Measurements from ENCODE around the gene QRICH1.

The QRICH1 gene

DNA sequence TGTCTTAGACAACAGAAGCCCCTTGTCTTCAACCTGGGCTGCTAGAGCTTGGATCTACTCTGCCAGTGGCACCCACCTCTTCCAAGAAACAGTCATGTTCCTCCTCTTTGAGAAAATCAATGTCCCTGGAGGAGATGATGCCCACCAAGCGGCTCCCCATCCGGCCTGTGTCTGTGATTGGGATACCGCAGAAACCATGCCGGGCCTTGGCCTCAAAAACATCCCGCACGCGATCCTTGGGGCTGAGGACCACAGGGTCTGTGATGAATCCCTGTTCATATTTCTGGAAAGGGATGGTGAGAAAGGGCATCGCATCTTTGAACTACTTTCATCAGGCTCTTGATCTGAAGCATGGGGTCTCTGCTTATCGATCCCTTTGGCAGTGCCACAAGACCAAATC, 66.2 kb downstream of the QRICH1 start:
- Histone ChIP-seq H3K36me3 (ENCODE audit: control insufficient read depth in 1 of 2, insufficient read depth in 2 of 2, low read depth in 1 of 2, low read length in 2 of 2) (peaks cover 85 to 88% of the 10 kb centered on the region in 2 experiments), H3K4me3 (ENCODE audit: insufficient read depth in 1 of 2, low read depth in 1 of 2, low read length in 2 of 2) (peak overlapping the region in 1 of 2 experiments; percentile 92), H3K14ac (ENCODE audit: low read length in 2 of 2) (no peak overlapping the region), H2BK15ac (ENCODE audit: low read depth, poor library complexity, severe bottlenecking) (no peak overlapping the region), H3K27ac (ENCODE audit: low read length, poor library complexity, severe bottlenecking) (no peak overlapping the region), H4K8ac (ENCODE audit: low read length) (peak overlapping the region; percentile 28), H3K79me1 (replicated peaks; ENCODE audit: low read length, poor library complexity, severe bottlenecking) (peaks cover 37% of the 10 kb centered on the region), H3K9ac (ENCODE audit: low read length) (peak overlapping the region; percentile 95), H3K9me3 (ENCODE audit: control insufficient read depth, low read length) (no peaks in the 10 kb centered on the region), H3K27me3 (ENCODE audit: control insufficient read depth in 1 of 2, insufficient read depth in 1 of 2, low read length in 2 of 2) (no peaks in the 10 kb centered on the region), H3K18ac (ENCODE audit: low read depth in 1 of 2, low read length in 2 of 2) (no peak overlapping the region), H3K23ac (ENCODE audit: low read length in 2 of 2) (no peak overlapping the region), H2BK120ac (ENCODE audit: low read depth, low read length) (no peak overlapping the region), H3K4me2 (ENCODE audit: low read length, poor library complexity, severe bottlenecking) (no peak overlapping the region), H2BK12ac (ENCODE audit: low read length in 2 of 2) (no peak overlapping the region), H4K91ac (ENCODE audit: low read length) (no peak overlapping the region), H2AK5ac (ENCODE audit: low read length, severe bottlenecking) (no peak overlapping the region), H3K4ac (ENCODE audit: low read depth in 1 of 2, low read length in 2 of 2) (no peak overlapping the region), H2AFZ (ENCODE audit: low read depth, low read length) (no peak overlapping the region), H2BK5ac (ENCODE audit: low read depth, low read length, poor library complexity, severe bottlenecking) (no peak overlapping the region), H3K4me1 (ENCODE audit: control insufficient read depth, insufficient read depth, low read depth, low read length) (peaks cover 16% of the 10 kb centered on the region)
- 99% methylated on average over 9 of the region's 9 CpGs for WGBS
- DNase-seq, result no peak

DNA sequence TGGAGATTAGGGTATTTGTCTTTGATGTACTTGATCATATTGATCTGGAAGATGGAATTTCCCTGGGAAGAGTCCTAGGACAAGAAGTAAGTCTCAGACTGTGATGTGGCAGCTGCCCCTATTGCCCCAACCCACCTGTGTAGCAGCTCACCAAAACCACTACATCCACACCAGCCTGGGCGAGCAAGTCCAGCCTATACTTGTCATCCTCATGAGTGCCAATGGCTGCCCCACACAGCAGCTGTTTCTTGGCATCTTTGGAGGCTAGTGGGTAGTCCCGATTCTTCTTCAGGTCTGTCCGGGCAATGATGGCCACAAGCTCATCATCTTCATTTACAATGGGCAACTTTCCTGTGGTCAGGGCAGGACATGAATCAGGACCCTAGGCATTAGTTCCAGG, 67.3 kb downstream of the QRICH1 start:
- Histone ChIP-seq H4K8ac (ENCODE audit: low read length) (no peak overlapping the region), H3K14ac (ENCODE audit: low read length in 2 of 2) (no peak overlapping the region), H4K91ac (ENCODE audit: low read length) (no peak overlapping the region), H3K4me1 (ENCODE audit: control insufficient read depth, insufficient read depth, low read depth, low read length) (peaks cover 17% of the 10 kb centered on the region), H3K9me3 (ENCODE audit: control insufficient read depth, low read length) (no peaks in the 10 kb centered on the region), H3K4me3 (ENCODE audit: insufficient read depth in 1 of 2, low read depth in 1 of 2, low read length in 2 of 2) (no peak overlapping the region), H2BK15ac (ENCODE audit: low read depth, poor library complexity, severe bottlenecking) (no peak overlapping the region), H3K79me1 (replicated peaks; ENCODE audit: low read length, poor library complexity, severe bottlenecking) (peaks cover 30% of the 10 kb centered on the region), H2BK5ac (ENCODE audit: low read depth, low read length, poor library complexity, severe bottlenecking) (no peak overlapping the region), H3K4me2 (ENCODE audit: low read length, poor library complexity, severe bottlenecking) (no peak overlapping the region), H3K27ac (ENCODE audit: low read length, poor library complexity, severe bottlenecking) (no peak overlapping the region), H3K18ac (ENCODE audit: low read depth in 1 of 2, low read length in 2 of 2) (no peak overlapping the region), H3K9ac (ENCODE audit: low read length) (peak overlapping the region; percentile 3), H3K36me3 (ENCODE audit: control insufficient read depth in 1 of 2, insufficient read depth in 2 of 2, low read depth in 1 of 2, low read length in 2 of 2) (peaks cover 74 to 77% of the 10 kb centered on the region in 2 experiments), H3K4ac (ENCODE audit: low read depth in 1 of 2, low read length in 2 of 2) (no peak overlapping the region), H2AK5ac (ENCODE audit: low read length, severe bottlenecking) (no peak overlapping the region), H3K23ac (ENCODE audit: low read length in 2 of 2) (no peak overlapping the region), H2BK12ac (ENCODE audit: low read length in 2 of 2) (no peak overlapping the region), H2BK120ac (ENCODE audit: low read depth, low read length) (no peak overlapping the region), H3K27me3 (ENCODE audit: control insufficient read depth in 1 of 2, insufficient read depth in 1 of 2, low read length in 2 of 2) (no peaks in the 10 kb centered on the region), H2AFZ (ENCODE audit: low read depth, low read length) (no peak overlapping the region)
- 100% methylated on average over 3 of the region's 3 CpGs for WGBS
- DNase-seq, result no peak

DNA sequence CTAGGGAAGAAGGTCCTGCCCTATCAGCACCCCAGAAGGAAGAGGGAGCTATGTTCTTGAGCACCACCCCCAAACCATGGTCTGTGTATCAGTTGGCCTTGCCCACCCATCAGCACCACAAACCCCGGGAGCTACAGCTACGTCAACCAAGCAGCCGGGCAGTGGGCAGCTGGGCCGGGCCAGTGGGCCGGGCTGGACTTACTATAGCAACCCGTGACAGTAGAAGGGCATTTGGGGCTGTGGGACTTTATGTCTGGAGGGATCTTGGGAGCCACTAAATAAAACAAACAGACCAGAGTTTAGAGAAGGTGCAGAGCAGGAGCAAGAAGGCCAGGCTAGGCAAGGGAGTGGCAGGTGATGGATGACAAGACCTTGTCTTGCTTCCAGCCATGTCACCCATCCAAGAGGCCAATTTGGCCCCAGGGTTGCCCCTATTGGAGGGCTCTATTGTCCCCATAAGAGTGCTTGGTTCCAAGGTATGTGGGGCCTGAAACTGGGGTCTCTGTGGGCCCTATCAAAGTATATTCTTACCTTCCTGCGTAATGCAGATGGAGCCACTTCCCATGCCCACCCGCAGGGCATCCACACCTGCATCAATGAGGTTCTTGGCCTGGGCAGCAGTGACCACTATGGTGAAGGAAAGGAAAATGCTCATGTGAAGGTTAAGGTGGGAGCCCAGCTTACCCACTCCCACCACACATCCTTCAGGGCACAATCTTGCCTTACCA, 67.9 kb downstream of the QRICH1 start:
- Histone ChIP-seq H3K4me1 (ENCODE audit: control insufficient read depth, insufficient read depth, low read depth, low read length) (peaks cover 17% of the 10 kb centered on the region), H2AK5ac (ENCODE audit: low read length, severe bottlenecking) (no peak overlapping the region), H4K8ac (ENCODE audit: low read length) (peak overlapping the region; percentile 56), H2BK120ac (ENCODE audit: low read depth, low read length) (no peak overlapping the region), H2AFZ (ENCODE audit: low read depth, low read length) (no peak overlapping the region), H2BK12ac (ENCODE audit: low read length in 2 of 2) (no peak overlapping the region), H3K27me3 (ENCODE audit: control insufficient read depth in 1 of 2, insufficient read depth in 1 of 2, low read length in 2 of 2) (no peaks in the 10 kb centered on the region), H3K14ac (ENCODE audit: low read length in 2 of 2) (no peak overlapping the region), H3K4ac (ENCODE audit: low read depth in 1 of 2, low read length in 2 of 2) (no peak overlapping the region), H2BK15ac (ENCODE audit: low read depth, poor library complexity, severe bottlenecking) (no peak overlapping the region), H3K9ac (ENCODE audit: low read length) (peak overlapping the region; percentile 3), H3K79me1 (replicated peaks; ENCODE audit: low read length, poor library complexity, severe bottlenecking) (peaks cover 30% of the 10 kb centered on the region), H3K27ac (ENCODE audit: low read length, poor library complexity, severe bottlenecking) (no peak overlapping the region), H4K91ac (ENCODE audit: low read length) (no peak overlapping the region), H3K4me2 (ENCODE audit: low read length, poor library complexity, severe bottlenecking) (no peak overlapping the region), H3K4me3 (ENCODE audit: insufficient read depth in 1 of 2, low read depth in 1 of 2, low read length in 2 of 2) (no peak overlapping the region), H3K18ac (ENCODE audit: low read depth in 1 of 2, low read length in 2 of 2) (no peak overlapping the region), H3K36me3 (ENCODE audit: control insufficient read depth in 1 of 2, insufficient read depth in 2 of 2, low read depth in 1 of 2, low read length in 2 of 2) (peaks cover 69 to 75% of the 10 kb centered on the region in 2 experiments), H2BK5ac (ENCODE audit: low read depth, low read length, poor library complexity, severe bottlenecking) (no peak overlapping the region), H3K23ac (ENCODE audit: low read length in 2 of 2) (no peak overlapping the region), H3K9me3 (ENCODE audit: control insufficient read depth, low read length) (no peaks in the 10 kb centered on the region)
- 97% methylated on average over 8 of the region's 8 CpGs for WGBS
- DNase-seq, result no peak

DNA sequence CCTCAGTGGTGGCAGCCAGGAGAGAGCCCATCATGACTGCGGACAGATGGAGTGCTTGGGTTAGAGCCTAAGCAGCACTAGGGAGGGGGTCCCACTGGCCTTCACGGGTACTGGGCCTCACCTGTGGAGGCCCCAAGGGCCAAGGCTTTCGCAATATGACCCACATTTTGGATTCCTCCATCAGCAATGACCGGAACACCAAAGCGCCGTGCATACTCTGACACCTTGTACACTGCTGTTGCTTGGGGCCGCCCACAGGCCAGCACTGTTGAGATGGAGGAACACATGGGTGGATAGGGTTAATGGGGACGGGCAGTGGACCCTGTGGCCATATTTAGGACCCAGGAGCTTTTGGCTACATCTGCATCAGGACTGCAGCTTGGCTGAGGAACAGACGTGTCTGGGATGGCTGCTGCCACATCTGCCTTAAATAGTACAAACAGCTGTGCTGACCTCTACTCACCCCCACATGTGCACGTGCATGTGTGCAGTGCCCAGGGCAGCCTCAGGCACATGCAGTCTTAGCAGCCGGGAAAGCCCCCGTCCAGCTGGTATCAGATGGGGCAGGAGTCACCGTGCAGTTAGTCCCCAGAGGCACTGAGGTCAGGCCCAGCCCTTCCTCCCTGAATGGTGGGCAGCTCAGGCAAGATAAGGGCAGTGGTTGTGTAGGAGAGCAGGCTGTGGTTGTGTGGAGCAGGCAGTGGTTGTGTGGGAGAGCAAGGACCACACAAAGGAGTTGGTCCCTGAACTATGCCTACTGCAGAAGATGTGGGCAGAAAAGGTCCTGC, 68.7 kb downstream of the QRICH1 start:
- no peak overlapping the region for H2BK12ac ChIP-seq (ENCODE audit: low read length in 2 of 2)
- peaks cover 63 to 68% of the 10 kb centered on the region in 2 experiments for H3K36me3 ChIP-seq (ENCODE audit: control insufficient read depth in 1 of 2, insufficient read depth in 2 of 2, low read depth in 1 of 2, low read length in 2 of 2)
- no peak overlapping the region for H2AFZ ChIP-seq (ENCODE audit: low read depth, low read length)
- H2AK5ac ChIP-seq (ENCODE audit: low read length, severe bottlenecking), result no peak overlapping the region
- H4K8ac ChIP-seq (ENCODE audit: low read length), result peak overlapping the region; percentile 56
- H3K23ac ChIP-seq (ENCODE audit: low read length in 2 of 2), result peak overlapping the region in 1 of 2 experiments; percentile 9
- H4K91ac ChIP-seq (ENCODE audit: low read length), result no peak overlapping the region
- no peaks in the 10 kb centered on the region for H3K9me3 ChIP-seq (ENCODE audit: control insufficient read depth, low read length)
- no peak overlapping the region for H3K27ac ChIP-seq (ENCODE audit: low read length, poor library complexity, severe bottlenecking)
- H3K4me3 ChIP-seq (ENCODE audit: insufficient read depth in 1 of 2, low read depth in 1 of 2, low read length in 2 of 2), result no peak overlapping the region
- WGBS, result 90% methylated on average over 13 of the region's 13 CpGs
- H3K27me3 ChIP-seq (ENCODE audit: control insufficient read depth in 1 of 2, insufficient read depth in 1 of 2, low read length in 2 of 2), result no peaks in the 10 kb centered on the region
- DNase-seq, result no peak
- no peak overlapping the region for H2BK5ac ChIP-seq (ENCODE audit: low read depth, low read length, poor library complexity, severe bottlenecking)
- H3K4me1 ChIP-seq (ENCODE audit: control insufficient read depth, insufficient read depth, low read depth, low read length), result peaks cover 21% of the 10 kb centered on the region
- no peak overlapping the region for H3K4ac ChIP-seq (ENCODE audit: low read depth in 1 of 2, low read length in 2 of 2)
- H3K79me1 ChIP-seq (replicated peaks; ENCODE audit: low read length, poor library complexity, severe bottlenecking), result peaks cover 28% of the 10 kb centered on the region
- H2BK15ac ChIP-seq (ENCODE audit: low read depth, poor library complexity, severe bottlenecking), result no peak overlapping the region
- H3K14ac ChIP-seq (ENCODE audit: low read length in 2 of 2), result no peak overlapping the region
- no peak overlapping the region for H3K18ac ChIP-seq (ENCODE audit: low read depth in 1 of 2, low read length in 2 of 2)
- H2BK120ac ChIP-seq (ENCODE audit: low read depth, low read length), result no peak overlapping the region
- H3K9ac ChIP-seq (ENCODE audit: low read length), result peak overlapping the region; percentile 3
- H3K4me2 ChIP-seq (ENCODE audit: low read length, poor library complexity, severe bottlenecking), result no peak overlapping the region

Data from mesenchymal stem cell (in vitro differentiated cells and primary cell).